Mesothelial cell of epicardium (in vitro differentiated cells): ENCODE measurements around the gene JPT2. TPM values are rescaled to one million over a fixed set of nuclear protein-coding genes. Genes with fewer than 3 reads are reported as not detected.

ENCODE experiments used
- DNase-seq, 2 experiments: peaks; one replicate each; pipeline ENCODE4 v3.0.0; 2021; ENCODE audit warnings: low spot score in 2 of 2; ENCODE audit not compliant: unreplicated experiment in 2 of 2
- H3K27ac Mint-ChIP-seq: 2 replicates; pipeline ENCODE4 v1.8.0; 2021; ENCODE audit warnings: mixed read lengths
- H3K27me3 Mint-ChIP-seq: 2 replicates; pipeline ENCODE4 v1.8.0; 2021; ENCODE audit warnings: low read depth, mixed read lengths
- H3K36me3 Mint-ChIP-seq: 2 replicates; pipeline ENCODE4 v1.8.0; 2021; ENCODE audit warnings: mixed read lengths
- H3K4me1 Mint-ChIP-seq: 2 replicates; pipeline ENCODE4 v1.8.0; 2021; ENCODE audit warnings: mixed read lengths
- H3K4me3 Mint-ChIP-seq: 2 replicates; pipeline ENCODE4 v1.8.0; 2021; ENCODE audit warnings: mild to moderate bottlenecking, moderate library complexity, mixed read lengths
- H3K9me3 Mint-ChIP-seq: 2 replicates; pipeline ENCODE4 v1.8.0; 2021; ENCODE audit warnings: mixed read lengths
- CTCF ChIP-seq: fragments of 200-600 bp; sonication (generic); IDR thresholded peaks from one replicate; pipeline ENCODE4 v1.5.0; 2021; ENCODE audit warnings: antibody characterized with exemption; ENCODE audit not compliant: unreplicated experiment
- total RNA-seq: library from RNA; stranded (reverse); gene quantifications from 3 replicates; pipeline ENCODE4 v1.2.1, GENCODE V29; 2021

Gene JPT2
- total RNA-seq, 1 donor from 2014 or later: 72.9 TPM

GRCh38 chr16:1674751-1675664, 3.1 kb upstream of the JPT2 start:
- Mint-ChIP-seq H3K27ac (no peak overlapping the region), H3K36me3 (peaks cover 29% of the 10 kb centered on the region), H3K9me3 (no peaks in the 10 kb centered on the region), H3K4me3 (no peak overlapping the region), H3K4me1 (peaks cover 8% of the 10 kb centered on the region), H3K27me3 (no peaks in the 10 kb centered on the region)
- no peak for TF ChIP-seq CTCF
- DNase-seq: no peak

DNA sequence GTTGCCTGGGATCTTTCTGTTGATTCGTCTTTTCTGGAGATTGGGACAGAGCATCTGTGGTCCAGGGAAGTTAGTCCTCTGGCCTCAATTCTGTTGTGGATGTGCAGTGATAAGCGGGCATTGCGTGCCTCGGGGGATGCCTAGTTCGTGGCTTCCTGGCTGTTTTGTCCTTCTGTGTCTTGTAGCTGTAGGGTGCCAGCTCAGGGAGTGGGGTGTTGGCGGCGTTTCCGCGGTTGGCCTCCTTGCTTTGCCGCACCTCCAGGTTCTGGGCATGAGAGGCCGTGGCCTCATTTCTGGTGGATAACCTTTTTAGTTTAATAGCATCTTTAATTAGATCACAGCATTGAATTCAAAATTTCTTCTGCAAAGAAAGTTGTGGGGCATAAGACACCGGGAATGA, 1.4 kb upstream of the JPT2 start:
- no peak for TF ChIP-seq CTCF
- Mint-ChIP-seq H3K9me3 (no peaks in the 10 kb centered on the region), H3K27ac (no peak overlapping the region), H3K4me1 (peaks cover 19% of the 10 kb centered on the region), H3K27me3 (no peaks in the 10 kb centered on the region), H3K36me3 (peaks cover 23% of the 10 kb centered on the region), H3K4me3 (peak overlapping the region; percentile 54)
- DNase-seq: no peak

DNA sequence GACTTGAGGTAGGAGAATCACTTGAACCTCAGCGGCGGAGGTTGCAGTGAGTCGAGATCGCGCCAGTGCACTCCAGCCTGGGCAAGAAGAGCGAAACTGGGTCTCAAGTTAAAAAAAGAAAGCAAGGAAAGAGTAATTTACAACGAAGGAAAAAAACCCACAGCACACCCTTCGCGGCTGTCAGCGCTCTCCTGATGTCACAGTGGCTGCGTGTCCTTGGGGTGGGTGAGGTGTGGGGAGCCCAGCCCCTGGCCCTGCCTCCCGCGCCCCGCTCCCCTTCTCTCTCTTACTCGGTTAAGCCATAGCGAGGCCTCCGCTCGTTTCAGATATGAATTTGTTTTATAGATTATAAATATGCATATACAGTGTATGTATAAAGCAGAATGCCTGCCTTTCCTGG, 740 bp upstream of the JPT2 start:
- Mint-ChIP-seq H3K27ac (peak overlapping the region; percentile 67), H3K4me3 (peak overlapping the region; percentile 54), H3K36me3 (peaks cover 17% of the 10 kb centered on the region), H3K9me3 (no peaks in the 10 kb centered on the region), H3K4me1 (peaks cover 19% of the 10 kb centered on the region), H3K27me3 (no peaks in the 10 kb centered on the region)
- TF ChIP-seq CTCF: no peak
- no peak for DNase-seq

GRCh38 chr16:1678500-1679098, 520 bp downstream of the JPT2 start:
- Mint-ChIP-seq H3K27me3 (no peaks in the 10 kb centered on the region), H3K9me3 (no peaks in the 10 kb centered on the region), H3K36me3 (peaks cover 13% of the 10 kb centered on the region), H3K4me1 (peaks cover 19% of the 10 kb centered on the region), H3K27ac (peak overlapping the region; percentile 86), H3K4me3 (peak overlapping the region; percentile 84)
- DNase-seq: peak in 1 of 2 experiments; percentile 44
- no peak for TF ChIP-seq CTCF

GRCh38 chr16:1680361-1680760, 2.3 kb downstream of the JPT2 start:
- peaks cover 19% of the 10 kb centered on the region for H3K4me1 Mint-ChIP-seq
- no peaks in the 10 kb centered on the region for H3K27me3 Mint-ChIP-seq
- peak overlapping the region; percentile 84 for H3K4me3 Mint-ChIP-seq
- peak overlapping the region; percentile 43 for H3K27ac Mint-ChIP-seq
- no peaks in the 10 kb centered on the region for H3K9me3 Mint-ChIP-seq
- TF ChIP-seq CTCF: no peak
- no peak for DNase-seq
- H3K36me3 Mint-ChIP-seq: peaks cover 9% of the 10 kb centered on the region
